GM15510 (cell line): ENCODE results near the gene NPPC.

ENCODE experiments used
- POLR2A ChIP-seq: IDR thresholded peaks from 3 replicates; pipeline ENCODE4 v1.6.1; 2011; ENCODE audit warnings: borderline replicate concordance; ENCODE audit not compliant: insufficient read length; ENCODE audit errors: extremely low read depth

Gene NPPC

DNA sequence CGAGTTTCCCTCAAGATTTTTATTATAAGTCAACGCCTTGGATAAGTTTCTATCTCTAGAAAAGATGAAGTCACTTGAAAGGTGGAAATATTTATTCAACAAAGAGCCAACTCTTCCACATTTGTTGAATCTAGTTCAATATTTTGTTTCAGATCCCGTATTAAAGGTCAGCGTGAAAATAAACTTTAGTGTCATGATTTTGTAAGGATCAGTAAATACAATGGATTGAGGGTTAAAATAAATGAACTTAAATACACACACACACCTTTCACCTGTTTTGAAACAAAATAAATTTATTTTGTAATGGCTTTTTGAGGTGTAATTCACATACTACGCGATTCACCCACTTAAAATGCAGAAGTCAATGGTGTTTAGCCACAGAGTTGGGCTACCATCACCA is 16.0 kb upstream of the NPPC start:
- no peak for TF ChIP-seq POLR2A

DNA sequence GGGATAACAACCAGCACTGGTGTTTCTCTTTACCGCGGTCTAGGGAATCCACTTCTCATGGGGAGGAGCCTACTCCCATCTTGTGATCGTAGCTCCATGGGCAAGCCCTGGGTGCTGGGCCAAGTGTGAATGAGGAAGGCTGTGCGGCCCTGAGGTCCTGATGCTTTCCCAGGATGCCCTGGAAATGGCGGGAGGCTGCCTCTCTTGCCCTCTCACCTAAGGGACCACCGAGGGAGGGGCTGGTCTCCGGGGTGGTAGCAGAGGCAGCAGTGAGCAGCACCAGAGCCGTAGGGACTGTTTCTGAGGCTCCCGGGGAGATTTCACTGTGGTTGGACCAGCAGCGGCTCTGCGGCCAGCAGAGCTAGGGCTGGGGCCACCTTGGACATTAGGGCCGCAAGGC is 15.5 kb upstream of the NPPC start:
- no peak for TF ChIP-seq POLR2A

DNA sequence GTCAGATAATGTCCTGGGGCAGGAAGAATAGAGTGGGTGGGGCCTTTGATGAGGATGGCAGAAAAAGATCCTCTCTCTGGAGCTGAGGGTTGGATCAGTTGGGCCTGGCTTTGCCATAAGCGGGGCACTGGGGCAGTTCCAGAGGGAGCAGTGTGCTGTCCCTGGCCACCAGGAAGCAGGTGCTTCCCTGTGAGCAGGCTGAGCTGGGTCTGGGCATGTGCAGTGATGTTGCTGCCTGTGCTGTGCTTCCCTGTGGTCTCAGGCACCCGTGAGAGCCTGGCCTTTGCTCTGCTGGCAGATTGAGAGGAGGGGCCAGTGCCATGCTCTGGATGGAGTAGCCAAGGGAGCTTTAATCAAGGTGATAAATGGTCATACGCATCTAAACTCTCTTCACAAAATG is 14.6 kb upstream of the NPPC start:
- no peak for TF ChIP-seq POLR2A

DNA sequence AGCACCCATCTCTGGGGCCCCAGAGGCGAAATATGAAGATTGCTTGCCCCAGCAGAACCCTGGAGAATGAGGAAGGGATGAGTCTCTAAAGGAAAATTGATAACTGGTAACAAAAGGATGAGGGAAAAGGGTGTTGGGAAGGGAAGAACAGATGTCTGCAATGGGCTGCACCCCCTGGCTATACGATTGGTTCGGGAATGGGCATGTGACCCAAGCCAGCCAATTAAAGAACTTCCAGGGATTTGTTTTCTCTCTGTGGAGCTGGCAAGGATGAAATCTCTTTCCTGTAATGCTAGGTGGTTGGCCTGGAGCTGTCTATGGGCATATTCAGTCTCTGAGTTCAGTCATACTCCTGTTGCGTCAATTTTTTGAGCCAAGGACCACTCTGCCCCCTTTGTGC is 12.8 kb upstream of the NPPC start:
- TF ChIP-seq POLR2A: no peak

DNA sequence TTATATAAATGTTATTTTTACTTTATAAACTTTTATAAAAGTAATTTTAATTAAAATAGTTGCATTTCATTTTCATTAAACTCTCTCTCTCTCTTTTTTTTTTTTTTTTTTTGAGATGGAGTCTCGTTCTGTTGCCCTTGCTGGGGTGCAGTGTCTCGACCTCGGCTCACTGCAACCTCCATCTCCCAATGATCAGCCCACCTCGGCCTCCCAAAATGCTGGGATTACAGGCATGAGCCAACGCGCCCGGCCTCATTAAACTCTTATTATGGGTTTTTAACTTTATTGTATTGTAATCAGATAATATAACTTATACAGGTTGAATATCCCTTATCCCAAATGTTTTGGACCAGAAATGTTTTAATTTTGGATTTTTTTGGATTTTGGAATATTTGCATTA is 10.9 kb upstream of the NPPC start:
- TF ChIP-seq POLR2A: no peak

DNA sequence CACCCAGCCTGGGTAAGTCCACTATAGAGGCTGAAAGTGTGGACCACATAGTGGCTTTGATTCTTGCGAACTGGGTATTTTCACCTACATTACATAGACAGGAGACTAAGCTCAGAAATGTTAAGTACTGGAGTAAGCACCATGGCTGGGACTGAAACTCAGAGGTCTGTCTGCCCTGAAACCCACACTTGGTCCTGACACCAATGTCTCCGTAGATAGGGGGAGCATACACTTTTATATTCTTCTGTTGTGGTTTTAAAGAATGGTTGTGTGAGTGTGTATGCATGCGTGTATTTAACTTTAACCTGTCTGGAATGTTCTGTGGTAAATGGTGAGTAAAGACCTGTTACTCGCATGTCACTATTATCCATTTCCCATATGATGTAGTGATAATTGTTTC is 10.3 kb upstream of the NPPC start:
- TF ChIP-seq POLR2A: no peak

DNA sequence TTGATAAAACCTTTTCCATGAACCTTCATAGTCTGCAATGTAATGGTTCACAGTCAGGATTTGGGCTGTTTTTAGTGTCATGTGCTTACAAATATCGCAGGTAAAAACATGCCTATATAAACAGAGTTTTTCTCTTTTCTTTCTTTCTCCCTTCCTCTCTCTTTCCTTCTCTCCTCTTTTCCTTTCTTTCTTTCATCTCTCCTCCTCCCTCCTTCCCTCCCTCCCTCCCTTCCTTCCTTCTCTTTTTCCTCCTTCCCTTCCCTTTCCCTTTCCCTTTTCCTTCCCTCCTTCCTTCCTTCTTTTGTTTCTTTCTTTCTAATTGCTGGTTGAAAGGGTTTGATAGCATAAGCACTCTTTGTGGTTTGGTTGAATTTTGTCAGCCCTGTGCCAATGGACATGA is 9.6 kb upstream of the NPPC start:
- TF ChIP-seq POLR2A: no peak

DNA sequence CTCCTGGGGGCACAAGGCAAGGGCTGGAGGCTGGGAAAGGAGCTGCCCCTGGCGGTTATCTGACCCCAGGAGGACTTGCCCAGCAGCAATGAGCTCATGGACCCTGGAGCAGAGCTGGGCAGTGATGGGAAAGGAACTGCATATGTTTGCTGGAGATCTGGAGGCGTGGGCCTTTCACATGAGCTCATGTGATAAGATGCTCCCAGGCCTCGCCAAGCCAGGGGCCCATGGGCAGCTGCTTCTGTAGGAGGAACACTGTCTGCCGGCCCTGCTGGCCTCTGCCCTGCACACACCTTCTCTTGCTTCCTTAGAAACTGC is 9.0 kb upstream of the NPPC start:
- TF ChIP-seq POLR2A: no peak

DNA sequence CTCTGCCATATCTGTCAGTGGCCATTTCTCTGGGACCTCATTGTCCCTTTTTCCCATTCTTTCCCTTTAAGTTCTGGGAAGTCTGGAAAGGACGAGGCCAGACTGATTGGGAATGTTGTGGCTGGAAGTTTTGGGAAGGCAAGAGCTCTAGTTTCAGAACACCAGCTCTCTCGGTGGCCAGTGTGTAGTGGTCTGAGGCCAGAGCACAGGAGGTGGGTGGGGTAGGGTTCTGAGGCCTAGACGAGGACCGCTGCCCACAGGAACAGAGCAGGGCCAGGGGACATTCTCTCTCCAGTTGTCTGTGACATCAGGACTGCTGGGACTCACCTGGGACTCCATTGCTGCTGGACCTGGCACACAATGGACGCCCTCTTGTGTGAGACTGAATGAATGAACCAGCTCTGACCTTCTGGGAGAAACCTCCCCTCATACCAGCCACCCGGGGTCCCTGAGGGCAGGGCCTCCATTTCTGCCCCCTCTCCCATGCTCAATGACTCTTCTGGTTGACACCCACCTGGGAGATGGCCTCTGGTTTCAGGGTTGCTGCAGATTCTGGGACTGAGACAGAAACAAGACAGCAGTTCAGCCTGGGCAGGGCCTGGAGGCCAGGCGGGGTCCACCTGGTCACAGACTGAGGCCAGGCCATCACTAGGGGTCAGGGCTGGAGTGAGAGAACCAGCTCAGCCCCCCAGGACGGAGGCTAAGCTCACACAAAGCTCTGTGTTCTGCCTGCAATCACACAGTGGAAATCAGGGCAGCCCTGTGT is 8.4 kb upstream of the NPPC start:
- no peak for TF ChIP-seq POLR2A

DNA sequence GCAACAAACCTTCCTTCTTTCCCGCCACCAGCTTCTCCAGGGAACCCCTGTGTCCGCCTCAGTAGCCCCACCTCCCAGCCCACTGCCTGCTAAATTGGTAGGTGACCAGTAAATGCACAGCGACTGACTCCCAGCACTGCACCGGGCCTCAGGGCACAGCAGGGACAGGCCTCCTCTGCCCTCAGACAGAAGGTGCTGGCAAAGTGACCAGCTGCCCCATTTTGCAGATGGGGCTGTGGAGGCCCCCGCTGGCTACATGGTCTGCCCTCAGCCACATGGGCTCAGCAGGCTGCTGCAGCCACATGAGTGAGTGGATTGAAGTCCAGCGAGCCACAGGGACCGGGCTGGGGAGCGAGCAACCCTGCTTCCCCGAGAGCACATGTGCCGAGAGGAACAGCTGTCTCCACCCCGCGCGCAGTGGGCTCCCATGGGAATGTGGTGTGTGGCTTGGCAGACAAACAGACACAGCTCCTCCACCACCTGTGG is 7.8 kb upstream of the NPPC start:
- no peak for TF ChIP-seq POLR2A

DNA sequence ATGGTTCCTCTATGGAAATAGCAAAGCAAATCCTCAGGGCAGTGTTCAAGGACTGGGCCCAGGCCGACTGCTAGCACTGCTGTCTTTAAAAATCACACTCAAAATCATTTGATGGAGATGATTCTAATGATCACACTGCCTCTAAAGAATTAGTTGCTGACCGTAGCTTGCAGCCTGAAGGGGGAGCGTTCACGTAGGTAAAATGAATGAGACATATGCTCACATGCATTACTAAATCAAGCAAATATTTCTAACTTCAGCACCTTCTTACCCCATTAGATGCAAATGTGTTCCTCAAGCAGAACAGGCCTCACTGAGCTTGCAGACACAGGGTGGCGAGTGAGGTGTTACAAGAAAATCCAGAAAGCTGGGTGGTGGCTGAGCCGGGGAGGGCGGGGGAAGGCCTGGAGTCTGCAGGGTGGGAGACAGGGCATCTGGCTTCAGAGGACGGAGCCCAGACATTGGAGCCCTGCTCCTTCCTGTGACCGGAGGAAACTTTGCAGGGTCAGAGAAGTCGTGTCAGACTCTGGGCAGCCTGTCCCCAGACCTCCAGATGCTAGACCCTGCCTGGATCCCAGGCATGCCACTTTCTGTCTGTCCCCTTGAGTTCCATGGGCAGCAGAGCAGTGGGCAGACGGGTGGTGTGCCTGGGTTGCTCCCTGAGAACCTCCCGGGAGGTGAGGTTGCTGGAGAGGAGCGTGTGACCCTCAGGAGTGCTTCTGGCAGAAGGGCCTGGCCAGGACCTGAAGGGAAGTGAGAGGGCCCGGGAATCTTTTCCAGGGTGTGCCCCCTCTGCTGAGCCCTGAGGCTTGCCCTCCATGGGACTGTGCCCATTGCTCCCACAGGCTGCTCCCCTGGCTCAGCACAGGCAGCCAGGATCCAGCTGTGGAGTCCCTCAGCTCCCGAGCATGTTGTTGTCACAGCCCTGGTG is 7.1 kb upstream of the NPPC start:
- TF ChIP-seq POLR2A: no peak

DNA sequence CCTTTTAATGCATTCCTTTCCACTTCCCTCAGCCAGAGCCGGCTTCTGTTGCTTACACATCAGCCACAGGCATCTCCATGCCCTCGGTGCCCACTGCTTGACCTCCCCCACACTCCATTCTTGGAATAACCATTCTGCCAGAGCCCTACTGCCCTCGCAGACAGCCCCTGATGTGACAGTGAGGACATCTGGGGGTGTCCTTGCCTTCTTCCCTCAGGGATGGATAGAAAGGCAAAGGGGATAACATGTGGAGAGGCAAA is 6.4 kb upstream of the NPPC start:
- no peak for TF ChIP-seq POLR2A

DNA sequence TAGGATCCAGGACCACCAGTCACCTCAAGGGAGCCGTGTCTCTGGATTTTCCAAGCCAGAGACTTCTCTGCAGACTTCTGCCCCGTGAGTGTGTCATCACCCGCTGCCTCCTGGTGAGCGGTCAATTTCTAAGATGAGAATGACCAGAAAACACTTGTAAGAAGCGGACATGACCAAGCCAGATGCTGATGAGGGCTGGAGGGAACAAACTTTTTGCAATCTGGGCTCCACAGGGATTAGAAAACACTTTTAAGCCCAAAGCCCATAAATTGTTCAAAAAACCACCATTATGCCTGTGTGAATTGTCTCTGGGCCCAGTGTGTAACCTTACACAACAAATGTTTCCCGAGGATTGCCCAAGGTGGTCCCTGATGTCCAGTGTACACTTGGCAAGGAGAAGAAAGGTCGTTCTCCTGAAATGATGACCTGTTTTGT is 5.3 kb upstream of the NPPC start:
- no peak for TF ChIP-seq POLR2A

DNA sequence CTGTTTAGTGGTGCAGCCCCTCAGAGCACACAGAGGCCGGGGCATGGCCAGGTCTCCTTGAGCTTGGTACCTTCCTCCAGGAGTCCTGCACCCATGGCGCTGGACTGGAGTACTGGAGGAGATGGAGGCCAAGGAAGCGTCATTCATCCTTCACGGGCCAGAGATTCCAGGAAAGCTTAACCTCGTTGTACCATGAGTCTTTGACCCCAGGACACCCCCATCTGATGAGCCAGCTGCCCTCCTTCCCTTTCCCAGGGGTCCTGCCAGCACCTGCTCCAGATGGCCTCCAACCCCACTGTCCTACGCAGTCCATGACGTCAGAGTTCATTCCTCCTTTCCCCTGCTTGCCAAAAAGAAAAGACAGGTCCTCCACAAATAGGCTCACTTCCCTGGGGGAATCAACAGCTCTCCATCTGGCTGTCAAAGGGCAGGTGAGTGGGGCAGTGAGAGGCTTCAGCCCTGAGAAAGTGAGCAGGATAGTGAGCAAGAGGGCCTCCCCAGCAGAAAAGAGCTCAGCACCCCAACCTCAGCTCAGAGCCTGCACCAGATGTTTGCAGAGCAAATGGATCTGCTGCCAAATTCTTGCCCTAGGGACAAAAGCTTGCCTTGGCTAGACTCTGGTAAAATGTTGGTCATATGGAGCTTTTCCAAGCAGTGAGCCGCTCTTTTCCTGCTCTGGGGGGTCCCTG is 4.5 kb upstream of the NPPC start:
- TF ChIP-seq POLR2A: no peak

DNA sequence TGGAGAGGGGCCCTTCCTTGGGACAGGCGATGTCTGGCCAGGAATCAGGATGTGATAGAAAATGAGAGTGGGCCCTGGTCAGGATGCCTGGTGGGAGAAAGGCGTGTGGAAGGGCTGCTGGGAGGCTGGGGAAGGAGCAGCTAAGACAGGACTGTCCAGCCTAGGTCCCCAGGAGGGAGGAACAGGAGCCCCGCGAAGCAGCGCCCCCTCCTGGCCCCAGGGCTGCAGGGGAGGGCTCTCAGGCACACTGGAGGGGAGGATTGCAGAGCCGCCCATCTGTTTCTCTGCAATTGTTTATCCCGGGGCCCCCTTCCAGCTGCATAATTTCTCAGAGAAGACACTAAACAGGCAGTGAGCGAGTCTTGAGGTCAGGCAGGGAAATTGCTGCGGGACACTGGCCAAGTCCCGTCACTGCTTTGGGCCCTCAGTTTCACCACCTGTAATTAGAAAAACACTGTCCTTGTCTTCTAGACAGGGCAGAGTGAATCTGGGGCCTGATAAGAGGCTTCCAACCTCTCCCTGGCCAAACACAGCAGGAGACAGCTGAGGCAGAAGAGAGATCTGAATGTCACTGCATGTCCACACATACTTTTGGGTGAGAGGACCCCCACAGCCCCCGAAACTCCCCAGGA is 3.9 kb upstream of the NPPC start:
- no peak for TF ChIP-seq POLR2A

DNA sequence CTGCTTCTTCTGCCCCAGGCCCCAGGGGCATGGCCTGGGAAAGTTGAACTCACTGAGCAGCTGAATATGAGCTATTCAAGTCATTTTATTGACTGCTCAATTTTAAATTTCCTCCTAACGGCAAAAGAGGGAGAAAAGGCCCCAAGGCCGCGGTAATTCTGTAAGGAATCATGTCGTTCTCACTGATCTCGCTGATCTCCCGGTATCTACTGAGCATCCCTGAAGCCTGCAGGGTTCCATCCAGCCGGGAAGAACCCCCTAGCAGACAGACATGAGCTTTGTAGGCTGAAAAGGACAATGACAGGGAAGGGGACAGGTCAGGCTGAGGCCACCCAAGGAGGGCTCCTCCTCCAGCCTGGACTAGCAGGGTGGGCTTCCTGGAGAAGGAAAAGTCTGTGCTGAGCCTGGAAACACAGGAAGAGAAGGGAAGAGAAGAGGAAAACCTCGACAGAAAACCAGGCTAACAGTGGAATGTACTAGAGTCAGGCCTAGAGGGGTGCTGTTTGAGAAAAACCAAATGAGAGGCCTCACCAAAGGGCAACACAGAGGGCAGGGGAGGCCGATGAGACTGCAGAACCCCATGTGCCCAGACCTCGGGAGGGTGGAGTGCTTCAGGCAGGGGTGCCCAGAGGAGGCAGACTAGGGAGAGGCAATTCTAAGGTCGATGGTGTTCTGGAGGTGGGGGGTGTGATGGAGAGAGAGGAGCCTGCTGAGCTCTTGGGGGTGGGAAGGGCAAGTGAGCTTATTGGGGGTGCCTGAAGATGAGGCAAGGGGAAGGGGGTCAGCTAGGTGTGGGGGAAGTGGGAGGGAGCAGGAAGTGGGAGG is 2.9 kb upstream of the NPPC start:
- TF ChIP-seq POLR2A: no peak
